ENCODE results near the gene WIZ. TPM values are rescaled to one million over a fixed set of nuclear protein-coding genes. Genes with fewer than 3 reads are reported as not detected.
"Not testable (repeated sequence)": the region's sequence is repeated elsewhere in the genome, so short reads cannot be mapped to it uniquely, and the experiment has no call there.

The WIZ gene, protein sequence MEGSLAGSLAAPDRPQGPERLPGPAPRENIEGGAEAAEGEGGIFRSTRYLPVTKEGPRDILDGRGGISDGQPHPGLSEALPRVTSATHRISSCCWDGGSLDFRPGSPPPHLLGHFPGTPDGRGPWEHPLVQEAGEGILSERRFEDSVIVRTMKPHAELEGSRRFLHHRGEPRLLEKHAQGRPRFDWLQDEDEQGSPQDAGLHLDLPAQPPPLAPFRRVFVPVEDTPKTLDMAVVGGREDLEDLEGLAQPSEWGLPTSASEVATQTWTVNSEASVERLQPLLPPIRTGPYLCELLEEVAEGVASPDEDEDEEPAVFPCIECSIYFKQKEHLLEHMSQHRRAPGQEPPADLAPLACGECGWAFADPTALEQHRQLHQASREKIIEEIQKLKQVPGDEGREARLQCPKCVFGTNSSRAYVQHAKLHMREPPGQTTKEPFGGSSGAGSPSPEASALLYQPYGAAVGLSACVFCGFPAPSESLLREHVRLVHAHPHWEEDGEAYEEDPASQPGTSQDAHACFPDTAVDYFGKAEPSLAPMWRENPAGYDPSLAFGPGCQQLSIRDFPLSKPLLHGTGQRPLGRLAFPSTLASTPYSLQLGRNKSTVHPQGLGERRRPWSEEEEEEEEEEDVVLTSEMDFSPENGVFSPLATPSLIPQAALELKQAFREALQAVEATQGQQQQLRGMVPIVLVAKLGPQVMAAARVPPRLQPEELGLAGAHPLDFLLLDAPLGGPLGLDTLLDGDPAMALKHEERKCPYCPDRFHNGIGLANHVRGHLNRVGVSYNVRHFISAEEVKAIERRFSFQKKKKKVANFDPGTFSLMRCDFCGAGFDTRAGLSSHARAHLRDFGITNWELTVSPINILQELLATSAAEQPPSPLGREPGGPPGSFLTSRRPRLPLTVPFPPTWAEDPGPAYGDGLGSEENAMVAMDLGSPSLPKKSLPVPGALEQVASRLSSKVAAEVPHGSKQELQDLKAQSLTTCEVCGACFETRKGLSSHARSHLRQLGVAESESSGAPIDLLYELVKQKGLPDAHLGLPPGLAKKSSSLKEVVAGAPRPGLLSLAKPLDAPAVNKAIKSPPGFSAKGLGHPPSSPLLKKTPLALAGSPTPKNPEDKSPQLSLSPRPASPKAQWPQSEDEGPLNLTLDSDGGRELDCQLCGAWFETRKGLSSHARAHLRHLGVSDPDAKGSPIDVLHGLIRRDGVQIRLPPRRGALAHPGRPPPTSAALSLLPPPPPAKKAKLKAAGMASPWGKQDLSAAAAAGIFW (N-terminal part only)
- 7.2 and 7.4 TPM in 2 replicates for total RNA-seq (2014; rRNA removed; shearing (Covaris generic))

DNA sequence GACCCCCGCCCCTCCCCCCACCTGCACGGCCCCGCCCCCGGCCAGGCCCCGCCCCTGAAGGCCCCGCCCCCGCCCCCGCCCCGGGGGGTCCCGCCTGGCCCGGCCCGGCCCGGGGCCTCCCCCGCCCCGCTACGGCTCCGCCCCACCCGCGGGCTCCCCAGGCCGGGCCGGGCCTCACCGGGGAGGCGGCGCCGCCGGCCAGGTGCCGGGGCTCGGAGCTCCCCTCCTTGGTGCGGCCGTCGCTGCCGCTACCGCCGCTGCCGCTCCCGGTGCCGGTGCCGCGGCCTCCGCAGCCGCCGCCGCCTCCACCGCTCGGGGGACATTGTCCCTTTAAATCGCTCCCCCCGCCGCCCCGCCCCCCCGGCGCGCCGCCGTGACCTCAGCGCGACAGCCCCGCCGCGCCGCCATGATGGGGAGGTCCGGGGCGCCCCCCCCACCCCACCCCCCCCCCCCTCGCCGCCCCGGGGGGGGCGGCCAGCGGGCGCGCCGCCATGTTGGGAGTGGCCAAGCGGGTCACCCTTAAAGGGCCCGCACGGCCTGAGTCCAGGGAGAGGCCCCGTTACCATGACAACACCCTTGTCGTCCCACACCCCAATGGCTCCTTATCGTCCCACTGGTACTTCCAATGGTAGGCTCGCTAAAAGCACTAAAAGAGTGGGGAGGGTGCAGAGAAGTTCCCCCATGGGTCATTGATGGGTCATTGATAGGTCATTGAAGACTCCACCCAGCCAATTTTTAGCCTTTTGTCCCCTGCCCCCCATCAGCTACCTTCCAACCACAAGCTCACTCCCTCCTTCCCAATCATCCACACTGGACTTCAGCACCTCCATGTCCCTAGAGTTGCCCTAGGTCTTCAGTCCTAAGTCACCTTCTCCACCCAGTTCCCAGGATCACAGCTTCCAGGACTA is at the start of gene WIZ:
Gene WIZ, minus strand, starts transcription at position 337 of the 908 bp plus-strand sequence. CDS start 1,649 bp downstream, outside the sequence.
- peak; percentile 70 for DNase-seq (ENCODE audit: low spot score)

DNA sequence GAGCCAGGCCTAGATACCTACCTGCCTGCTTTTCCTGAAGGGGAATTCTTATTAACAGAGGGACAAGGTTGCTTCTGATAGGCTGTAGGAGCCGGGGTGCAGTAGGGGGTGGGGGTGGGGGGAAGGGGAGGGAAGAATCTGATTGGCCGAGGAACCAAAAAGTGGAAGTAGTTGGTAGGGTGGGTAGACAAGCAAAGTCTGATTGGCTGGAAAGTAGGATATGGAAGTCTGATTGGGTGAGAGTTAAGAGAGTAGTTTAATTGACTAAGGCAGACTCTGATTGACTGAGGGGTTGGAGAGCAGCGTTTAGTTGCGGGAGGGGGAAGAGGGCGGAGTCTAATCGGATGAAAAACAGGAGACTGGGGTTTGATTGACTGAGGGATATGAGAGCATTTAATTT is 49.2 kb upstream of the WIZ start:
- no peak for DNase-seq (ENCODE audit: low spot score)

DNA sequence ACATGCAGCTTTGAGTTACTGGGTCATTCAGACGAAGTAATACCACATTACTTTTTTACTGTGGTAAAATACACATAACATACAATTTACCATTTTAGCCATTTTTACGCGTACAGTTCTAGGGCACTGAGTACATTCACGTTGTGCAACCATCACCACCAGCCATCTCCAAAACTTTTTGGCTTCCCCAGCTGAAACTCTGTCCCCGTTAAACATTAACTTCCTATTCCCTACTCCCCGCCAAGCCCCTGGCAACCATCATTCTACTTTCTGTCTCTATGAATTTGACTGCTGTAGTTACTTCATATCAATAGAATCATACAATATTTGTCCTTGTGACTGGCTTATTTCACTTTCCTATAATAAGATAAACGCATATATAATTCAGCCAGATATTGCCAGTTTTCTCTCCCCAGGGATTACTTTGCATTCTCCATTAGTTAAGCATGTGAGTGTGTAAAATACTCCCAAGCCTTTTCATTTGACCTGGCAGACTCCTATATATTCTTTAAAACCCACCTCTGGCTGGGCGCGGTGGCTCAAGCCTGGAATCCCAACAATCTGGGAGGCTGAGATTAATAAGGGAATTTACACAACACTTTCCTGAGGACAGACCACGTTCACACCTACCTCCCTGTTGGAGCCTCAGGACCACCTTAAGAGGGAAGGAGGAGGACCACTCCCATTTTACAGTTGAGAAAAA is 48.6 kb upstream of the WIZ start:
- no peak for DNase-seq (ENCODE audit: low spot score)

DNA sequence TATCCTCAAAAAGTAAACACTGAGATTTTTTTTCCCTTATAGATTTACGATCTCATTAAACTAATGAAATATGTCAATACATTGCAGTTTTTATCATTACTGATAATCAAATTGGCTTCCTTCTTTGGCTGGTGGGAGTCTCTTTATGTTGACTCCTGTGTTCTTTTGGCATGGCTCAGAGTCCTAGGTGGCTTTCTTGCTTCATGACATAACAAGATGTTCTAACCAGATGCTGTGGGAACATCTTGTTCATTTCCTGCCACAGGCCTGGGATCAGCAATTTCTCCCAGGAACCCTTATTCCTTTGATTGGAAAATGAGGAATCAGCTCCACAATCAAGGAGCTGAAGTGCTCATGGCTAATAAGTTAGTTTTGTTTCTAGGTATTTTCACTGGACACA is 45.4 kb upstream of the WIZ start:
- DNase-seq (ENCODE audit: low spot score), result no peak

DNA sequence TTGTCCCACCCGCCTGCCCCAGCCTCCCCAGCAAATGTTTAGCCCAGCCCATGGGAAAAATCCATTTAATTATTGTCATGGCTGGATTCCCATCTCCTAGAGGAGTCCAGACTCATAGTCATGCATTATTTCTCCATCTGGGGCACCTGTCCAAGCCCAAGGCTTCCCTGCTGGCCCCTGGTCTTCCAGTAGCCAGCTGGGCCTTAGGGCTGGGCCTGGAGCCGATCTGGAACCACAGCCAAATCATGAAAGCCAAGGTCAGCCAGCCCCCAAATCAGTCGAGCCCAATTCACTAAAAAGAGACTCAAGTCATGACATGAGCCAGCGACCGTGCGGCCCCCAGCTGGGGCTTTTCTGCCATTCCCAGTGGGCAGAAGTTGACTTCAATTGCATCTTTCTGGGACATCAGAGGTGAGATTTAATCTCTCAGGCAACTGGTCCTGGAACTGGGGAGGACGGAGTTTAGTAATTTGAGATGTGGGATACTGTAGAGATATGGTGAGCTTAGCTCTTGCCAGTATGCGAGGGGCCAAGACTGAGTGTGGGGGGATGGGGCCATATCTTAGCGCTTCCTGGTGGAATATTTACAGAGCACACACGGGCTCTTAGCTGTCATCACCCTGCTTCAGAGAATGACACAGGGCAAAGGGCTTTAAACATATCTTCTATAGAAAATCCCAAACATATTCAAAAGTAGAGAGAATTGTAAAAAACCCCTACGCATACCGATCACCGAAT is 38.9 kb upstream of the WIZ start:
- DNase-seq (ENCODE audit: low spot score), result no peak

DNA sequence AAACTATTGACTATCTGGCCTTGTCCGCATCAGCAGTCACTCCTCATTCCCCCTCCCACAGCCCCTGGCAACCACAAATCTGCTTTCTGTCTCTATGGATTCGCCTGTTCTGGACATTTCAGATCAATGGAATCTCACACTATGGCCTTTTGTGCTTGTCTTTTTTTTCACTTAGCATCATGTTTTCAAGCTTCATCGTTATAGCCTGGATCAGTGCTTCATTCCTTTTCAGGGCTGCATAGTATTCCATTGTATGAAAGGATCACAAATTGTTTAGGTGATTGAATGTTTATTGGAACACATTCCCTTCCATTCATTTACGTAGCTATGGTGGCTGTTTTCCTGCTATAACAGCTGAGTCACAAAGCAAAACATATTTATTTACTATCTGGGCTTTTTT is 37.3 kb upstream of the WIZ start:
- no peak for DNase-seq (ENCODE audit: low spot score)

DNA sequence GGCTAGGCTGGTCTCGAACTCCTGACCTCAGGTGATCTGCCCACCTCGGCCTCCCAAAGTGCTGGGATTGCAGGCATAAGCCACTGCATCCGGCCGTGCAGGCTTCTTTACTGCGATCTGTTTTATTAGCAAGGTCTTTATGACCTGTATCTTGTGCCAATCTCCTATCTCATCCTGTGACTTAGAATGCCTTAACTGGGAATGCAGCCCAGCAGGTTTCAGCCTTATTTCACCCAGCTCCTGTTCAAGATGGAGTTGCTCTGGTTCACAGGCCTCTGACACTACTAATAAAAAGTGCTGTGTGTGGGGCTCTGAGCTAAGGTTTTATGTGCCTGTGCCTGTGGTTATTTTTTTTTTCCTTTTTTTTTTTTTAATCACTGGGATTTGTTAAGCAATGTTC is 36.0 kb upstream of the WIZ start:
- DNase-seq (ENCODE audit: low spot score), result not testable (repeated sequence)

DNA sequence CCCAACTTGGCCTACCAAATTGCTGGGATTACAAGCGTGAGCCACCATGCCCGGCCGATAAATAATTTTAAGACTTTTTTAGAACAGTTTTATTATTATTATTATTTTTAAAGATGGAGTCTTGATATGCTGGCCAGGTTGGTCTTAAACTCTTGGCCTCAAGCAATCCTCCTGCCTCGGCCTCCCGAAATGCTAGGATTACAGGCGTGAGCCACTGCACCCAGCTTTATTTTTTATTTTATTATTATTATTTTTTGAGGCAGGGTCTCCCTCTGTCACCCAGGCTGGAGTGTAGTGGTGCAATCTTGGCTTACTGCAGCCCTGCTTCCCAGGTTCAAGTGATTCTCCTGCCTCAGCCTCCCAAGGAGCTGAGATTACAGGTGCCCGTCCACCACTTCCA is 31.2 kb upstream of the WIZ start:
- DNase-seq (ENCODE audit: low spot score), result not testable (repeated sequence)

DNA sequence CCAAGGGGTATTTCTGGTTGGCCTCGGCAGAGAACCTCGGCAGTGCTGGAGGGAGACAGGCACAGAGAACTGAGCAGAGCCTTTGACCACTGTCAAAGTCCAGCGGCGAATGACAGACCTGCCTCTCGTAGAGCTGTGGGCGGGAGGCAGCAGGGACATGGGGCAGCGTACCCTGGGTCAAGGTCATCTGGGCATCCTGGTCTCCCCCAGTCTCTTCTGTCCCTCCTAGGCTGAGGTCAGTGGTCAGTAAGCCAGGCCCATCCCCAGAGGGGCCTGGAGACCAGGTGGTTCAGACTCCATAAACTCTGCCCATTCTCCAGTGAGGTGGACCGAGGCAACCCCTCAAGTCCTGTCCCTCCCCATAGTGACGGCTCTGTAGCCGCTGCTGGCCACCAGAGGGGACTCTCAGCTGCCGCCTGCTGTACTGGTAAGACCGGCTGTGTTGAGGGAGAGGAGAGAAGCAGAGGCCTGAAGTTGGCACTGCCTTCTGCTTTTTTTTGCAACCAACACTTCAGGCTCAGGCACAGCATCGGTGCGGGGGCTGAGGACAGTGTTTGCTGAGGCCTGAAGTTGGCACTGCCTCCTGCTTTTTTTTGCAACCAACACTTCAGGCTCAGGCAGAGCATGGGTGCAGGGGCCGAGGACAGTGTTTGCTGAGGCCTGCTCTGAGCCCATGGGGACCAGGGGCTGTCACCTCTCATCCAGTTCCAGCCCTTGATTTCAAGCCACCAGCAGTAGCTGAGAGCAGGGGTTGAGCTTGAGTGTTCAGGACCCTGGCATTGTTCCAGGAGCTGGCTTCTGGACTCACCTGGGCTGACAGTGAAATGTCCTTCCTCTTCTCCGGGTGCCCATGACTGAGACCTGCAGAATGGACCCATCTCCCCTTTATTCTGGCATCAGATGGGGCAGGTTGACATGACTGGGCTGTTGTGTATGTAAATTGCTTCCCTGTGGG is 29.9 kb upstream of the WIZ start, which contains the start of gene PGLYRP2:
Gene PGLYRP2, minus strand, starts transcription at position 111 of the 955 bp plus-strand sequence. CDS start 130 bp downstream, outside the sequence.
- DNase-seq (ENCODE audit: low spot score), result no peak

DNA sequence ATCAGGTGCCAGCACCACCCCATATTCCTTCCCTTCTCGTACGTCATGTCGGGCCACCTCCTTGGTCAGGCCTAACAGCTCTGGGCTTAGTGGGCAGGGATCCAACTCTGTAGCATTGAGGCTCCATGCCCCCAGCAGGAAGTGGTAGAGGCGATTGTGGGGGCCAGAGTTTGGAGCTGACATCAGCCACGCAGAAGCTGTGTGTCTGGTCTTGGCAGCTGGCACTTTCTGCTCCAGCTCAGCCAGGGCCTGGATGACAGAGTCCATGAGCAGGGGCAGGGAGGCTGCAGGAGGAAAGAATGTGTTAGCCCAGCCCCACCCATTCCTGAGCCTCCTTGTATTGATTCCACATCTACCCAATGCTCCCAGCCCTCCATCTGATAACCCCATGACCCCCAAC is 26.6 kb upstream of the WIZ start:
- no peak for DNase-seq (ENCODE audit: low spot score)

DNA sequence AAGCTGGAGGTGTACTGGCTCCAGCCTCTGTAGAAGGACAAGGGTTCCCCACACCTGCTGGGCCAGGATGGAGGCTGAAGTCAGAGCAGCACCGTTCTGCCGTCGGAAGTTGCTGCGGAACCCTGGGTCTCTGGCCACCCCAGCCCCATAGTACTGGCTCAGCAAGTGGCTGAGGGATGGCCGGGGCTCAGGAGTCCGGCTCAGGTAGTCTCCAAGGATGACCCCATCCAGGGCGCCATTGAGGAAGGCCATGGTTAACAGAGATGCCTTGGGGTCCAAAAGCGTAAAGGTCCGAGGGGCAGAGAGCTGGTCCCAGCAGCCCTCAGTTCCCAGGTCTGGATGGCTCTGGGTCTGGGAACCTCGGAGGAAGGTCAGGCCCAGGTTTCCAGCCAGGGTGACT is 25.9 kb upstream of the WIZ start:
- no peak for DNase-seq (ENCODE audit: low spot score)

DNA sequence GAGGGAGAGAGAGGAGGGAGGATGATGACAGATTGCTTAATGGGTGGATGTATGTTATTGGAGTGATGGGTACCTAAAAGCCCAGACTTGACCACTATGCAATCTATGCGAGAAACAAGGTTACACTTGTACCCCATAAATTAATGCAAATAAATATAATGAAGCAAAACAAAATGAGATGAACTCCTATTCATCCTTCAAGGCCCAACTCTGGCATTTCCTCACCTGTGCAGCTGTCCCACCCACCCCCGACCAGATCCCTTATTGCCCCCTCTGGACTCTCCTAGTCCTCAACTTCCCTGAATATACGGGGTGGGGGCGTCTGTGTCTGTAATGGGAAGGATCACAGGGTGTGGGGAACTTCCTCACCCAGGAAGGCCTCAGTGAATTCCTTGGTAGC is 25.4 kb upstream of the WIZ start:
- no peak for DNase-seq (ENCODE audit: low spot score)

DNA sequence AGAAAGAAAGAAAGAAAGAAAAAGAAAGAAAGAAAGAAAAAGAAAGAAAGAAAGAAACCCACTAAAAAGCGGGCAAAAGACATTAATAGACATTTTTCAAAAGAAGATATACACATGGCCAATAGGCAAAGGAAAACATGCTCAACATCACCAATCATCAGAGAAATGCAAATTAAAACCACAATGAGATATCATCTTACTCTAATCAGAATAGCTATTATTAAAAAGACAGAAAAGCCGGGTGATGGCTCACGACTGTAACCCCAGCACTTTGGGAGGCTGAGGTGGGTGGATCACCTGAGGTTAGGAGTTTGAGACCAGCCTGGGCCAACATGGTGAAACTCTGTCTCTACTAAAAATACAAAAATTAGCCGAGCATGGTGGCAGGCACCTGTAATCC is 24.1 kb upstream of the WIZ start:
- DNase-seq (ENCODE audit: low spot score), result not testable (repeated sequence)

DNA sequence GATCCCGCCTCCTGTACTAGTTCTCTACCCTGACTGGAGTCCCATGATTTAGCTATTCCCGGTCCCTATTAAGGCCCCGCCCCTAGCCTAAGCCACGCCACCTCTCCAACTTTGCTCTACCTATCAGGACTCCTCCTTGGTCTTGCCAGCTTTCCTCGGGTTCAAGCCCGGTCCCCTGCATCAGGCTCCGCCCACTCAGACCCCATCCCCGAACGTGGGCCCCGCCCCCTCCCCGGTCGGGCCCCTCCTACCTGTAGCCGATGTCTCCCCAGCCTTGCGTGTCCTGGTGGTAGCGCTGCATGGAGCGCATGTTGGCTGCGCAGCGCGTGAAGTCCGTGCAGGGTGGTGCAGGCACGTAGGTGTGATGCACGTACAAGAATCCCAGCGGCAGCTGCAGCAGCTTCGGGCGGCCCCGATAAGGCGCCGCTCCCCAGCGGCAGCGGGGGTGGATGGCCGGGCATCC is 21.9 kb upstream of the WIZ start:
- DNase-seq (ENCODE audit: low spot score), result no peak

DNA sequence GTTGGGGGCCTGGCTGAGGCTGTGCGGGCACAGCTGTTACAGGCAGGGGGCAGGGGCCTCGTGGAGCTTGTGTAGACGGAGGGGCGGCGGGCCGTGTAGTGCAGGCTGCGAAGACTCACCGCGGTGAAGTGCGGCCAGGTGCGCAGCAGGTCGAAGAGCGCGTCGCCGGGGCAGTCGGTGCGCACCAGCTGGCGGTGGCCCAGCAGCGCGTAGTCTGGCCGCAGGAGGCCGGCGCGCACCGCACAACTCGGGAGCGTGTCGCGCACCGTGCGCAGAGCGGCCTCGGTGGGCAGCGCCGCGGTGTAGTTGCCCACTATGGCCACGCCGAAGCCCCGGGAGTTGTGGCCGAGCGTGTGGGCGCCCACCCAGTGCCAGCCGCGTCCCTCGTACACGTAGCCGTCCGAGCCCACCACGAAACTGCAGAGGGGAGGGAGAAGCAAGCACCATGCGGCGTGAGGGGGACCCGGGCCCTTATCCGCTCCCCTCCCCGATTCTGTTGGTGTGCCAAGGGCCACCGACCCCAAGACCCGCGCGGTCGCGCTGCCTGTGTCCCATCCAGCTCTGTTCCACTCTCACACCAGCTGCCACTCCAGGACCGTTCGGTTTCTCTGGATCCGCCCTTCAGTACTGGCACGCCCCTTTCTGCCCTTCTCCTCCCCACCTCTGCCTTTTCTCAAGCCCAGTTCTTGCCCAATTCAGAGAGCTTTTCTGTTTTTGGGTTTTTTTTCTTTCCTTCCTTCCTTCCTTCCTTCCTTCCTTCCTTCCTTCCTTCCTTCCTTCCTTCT is 19.9 kb upstream of the WIZ start:
- no peak for DNase-seq (ENCODE audit: low spot score)

DNA sequence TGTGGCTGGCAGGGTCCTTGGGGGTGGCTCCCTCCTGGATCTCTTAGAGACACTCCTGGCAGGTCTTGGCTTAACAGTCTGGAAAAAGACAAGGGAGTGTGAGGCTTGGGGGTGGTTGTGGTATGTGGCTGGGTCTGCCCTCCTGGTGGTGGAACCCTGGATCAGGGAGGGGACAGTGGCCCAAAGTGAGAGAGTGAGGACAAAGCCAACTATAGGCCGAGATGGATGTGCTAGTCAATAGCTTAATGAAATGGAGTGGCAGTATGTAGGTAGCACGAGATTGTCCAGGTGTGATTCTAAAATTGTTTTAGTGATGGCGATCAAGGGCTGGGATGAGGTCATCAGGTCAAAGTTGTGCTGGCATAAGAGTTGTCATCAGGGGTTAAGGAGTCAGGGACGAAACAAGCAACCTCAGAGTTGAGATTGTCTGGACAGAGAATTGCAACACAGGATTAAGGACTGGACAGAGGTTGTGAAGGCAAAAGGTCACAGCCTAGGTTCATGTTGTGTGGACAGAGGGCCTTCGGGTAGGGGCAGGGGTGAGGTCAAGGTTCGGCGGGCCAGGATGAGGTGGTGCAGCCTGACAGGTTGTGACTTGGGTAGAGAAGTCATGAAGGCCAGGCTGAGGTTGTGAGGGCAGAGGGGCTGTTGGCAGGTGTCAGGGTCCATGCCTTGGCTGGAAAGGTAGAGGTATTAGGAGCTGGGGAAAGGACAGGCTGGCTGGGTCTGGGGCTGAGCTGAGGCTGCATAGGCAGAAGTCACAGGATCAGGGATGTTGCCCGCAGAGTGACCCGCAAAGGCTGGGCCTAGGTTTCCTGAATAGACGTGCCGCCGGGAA is 19.1 kb upstream of the WIZ start:
- DNase-seq (ENCODE audit: low spot score), result no peak
